ENCODE results near the gene OGG1. TPM values are rescaled to one million over a fixed set of nuclear protein-coding genes. Genes with fewer than 3 reads are reported as not detected.

OGG1 gene
- total and polyA plus RNA-seq, 9 of the 15 experiments (the other 6 are each of a cell fraction or from before 2014, with no cell fraction given), result 6.6 to 33.0 (median 24.4) TPM

GRCh38 chr3:9727743-9728142 is 22.0 kb upstream of the OGG1 start:
- Histone ChIP-seq H3K4me3 (no peak overlapping the region), H3K27ac (ENCODE audit: extremely low read depth, low read depth, low read length) (peak overlapping the region; percentile 56; the same call in 2 of the 3 replicates), H3K9ac (ENCODE audit: insufficient read depth in 1 of 2, low read depth in 2 of 2, low read length in 2 of 2) (no peak overlapping the region), H4K20me1 (replicated peaks; ENCODE audit: control insufficient read depth, insufficient read depth, low read length) (peaks cover 5% of the 10 kb centered on the region; the same call in 1 of the 2 replicates), H2AFZ (ENCODE audit: low read depth, low read length) (peak overlapping the region; percentile 84), H3K4me1 (replicated peaks in 1 of 2; ENCODE audit: control insufficient read depth in 2 of 2, insufficient read depth in 2 of 2, low read length in 2 of 2) (peaks cover 27 to 28% of the 10 kb centered on the region in 2 experiments), H3K9me3 (replicated peaks; ENCODE audit: control insufficient read depth, insufficient read depth, low read depth, low read length) (no peaks in the 10 kb centered on the region), H3K9me1 (ENCODE audit: control insufficient read depth, insufficient read depth, low read length) (no peaks in the 10 kb centered on the region), H3K36me3 (ENCODE audit: control insufficient read depth, insufficient read depth, low read length) (no peaks in the 10 kb centered on the region), H3K4me2 (ENCODE audit: insufficient read depth, low read length) (peak overlapping the region; percentile 69; the same call in 1 of the 2 replicates), H3K27me3 (ENCODE audit: control insufficient read depth in 2 of 2, insufficient read depth in 2 of 2, low read length in 2 of 2) (no peaks in the 10 kb centered on the region), H3K79me2 (ENCODE audit: control insufficient read depth, insufficient read depth, low read length) (peaks cover 12% of the 10 kb centered on the region)
- no peak for ATAC-seq
- CTCF ChIA-PET (ENCODE audit: low intra/inter-chr PET ratio), result no interaction called here
- in situ Hi-C loops (cut with MboI), result loop anchor here (10.0 kb wide), 1 partner anchor 223 kb away; no protein-coding TSS in a partner anchor
- 32% methylated on average over 1 of the region's 2 CpGs for WGBS (ENCODE audit: insufficient coverage, low coverage, missing lambda C conversion rate)
- DNase-seq (ENCODE audit: extremely low read depth in 1 of 4, low spot score in 3 of 4), result peak in 3 of 4 experiments; percentile 38 to 62 (median 58)
- POLR2A ChIA-PET, result interaction anchor here (0.8 to 1.8 kb wide), 8 partner anchors 9 to 227 kb away, joined by 3 to 7 read pairs (median 4); no protein-coding TSS in a partner anchor
- intact Hi-C loops (cut with micrococcal nuclease), result loop anchor here (1.0 to 10.0 kb wide), 2 partner anchors 224 to 597 kb away; partner anchors contain the start of gene SEC13
- no peak for FAIRE-seq
- no TSS peak for BruUV-seq (replicated peaks)
- TF ChIP-seq ZNF277 (CRISPR knock-in tag; IDR thresholded peaks at IDR 0.05; ENCODE audit: borderline replicate concordance) (no peak), AFF4 (CRISPR knock-in tag; IDR thresholded peaks at IDR 0.05) (no peak), TFE3 (CRISPR knock-in tag; IDR thresholded peaks at IDR 0.05) (no peak), ZNF511 (CRISPR knock-in tag; IDR thresholded peaks at IDR 0.05) (no peak), ZNF77 (CRISPR knock-in tag; IDR thresholded peaks at IDR 0.05) (no peak), BRD4 (IDR thresholded peaks at IDR 0.05) (no peak), ZNF134 (CRISPR knock-in tag; conservative IDR thresholded peaks at IDR 0.05) (no peak), ZNF436 (CRISPR knock-in tag; IDR thresholded peaks at IDR 0.05) (no peak), CREB3L1 (IDR thresholded peaks at IDR 0.05; ENCODE audit: borderline replicate concordance, low read depth) (no peak), NBN (IDR thresholded peaks at IDR 0.05; ENCODE audit: low read depth) (no peak), CSDE1 (IDR thresholded peaks at IDR 0.05) (no peak), KLF1 (tag; IDR thresholded peaks at IDR 0.05) (no peak)
